GM18511 (cell line): ENCODE measurements around the gene C16orf54.
"Not testable (repeated sequence)": the region's sequence is repeated elsewhere in the genome, so short reads cannot be mapped to it uniquely, and the experiment has no call there.

Experiments used
- ATAC-seq: cut with Tn5 transposase; IDR thresholded peaks from one replicate; pipeline ENCODE4 v1.9.1; 2021; ENCODE audit warnings: mild to moderate bottlenecking, moderate library complexity; ENCODE audit not compliant: unreplicated experiment

The C16orf54 gene

GRCh38 chr16:29710227-29711219 lies 35.3 kb downstream of the C16orf54 start:
- ATAC-seq = no peak

- not testable (repeated sequence) for ATAC-seq
These were observed 36.1 kb downstream of the C16orf54 start for GRCh38 chr16:29709657-29710056.

DNA sequence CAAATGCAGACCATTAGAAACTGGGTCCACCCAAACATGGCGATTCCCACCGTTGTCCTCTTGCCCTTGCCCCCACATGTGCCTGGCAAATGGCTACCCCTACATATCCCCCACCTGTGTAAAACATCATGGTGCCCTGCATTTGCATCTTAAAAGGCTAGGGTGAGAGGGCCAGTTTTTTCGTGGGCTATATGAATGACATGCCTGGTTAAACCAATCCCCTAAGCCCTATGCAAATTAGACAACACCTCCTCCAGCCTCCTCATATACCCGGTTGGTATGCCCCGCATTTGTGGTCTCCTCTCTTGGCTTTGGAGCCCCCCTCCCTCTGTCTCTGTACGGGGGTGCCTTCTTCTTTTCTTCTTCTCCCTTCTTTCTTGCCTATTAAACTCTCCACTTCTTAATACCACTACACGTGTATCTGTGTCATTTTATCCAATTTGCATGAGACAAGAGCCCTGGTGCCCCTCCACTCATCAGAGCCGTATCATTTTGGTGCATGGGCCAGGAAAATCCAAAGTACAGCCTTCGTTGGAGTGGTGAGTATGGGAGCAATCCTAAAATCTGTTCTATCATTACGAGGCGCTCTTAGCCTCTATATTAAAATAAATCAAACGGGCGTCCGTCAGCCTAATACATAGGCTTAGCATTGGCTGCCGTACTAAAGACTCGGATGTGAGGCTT lies 36.7 kb downstream of the C16orf54 start:
- ATAC-seq = no peak

DNA sequence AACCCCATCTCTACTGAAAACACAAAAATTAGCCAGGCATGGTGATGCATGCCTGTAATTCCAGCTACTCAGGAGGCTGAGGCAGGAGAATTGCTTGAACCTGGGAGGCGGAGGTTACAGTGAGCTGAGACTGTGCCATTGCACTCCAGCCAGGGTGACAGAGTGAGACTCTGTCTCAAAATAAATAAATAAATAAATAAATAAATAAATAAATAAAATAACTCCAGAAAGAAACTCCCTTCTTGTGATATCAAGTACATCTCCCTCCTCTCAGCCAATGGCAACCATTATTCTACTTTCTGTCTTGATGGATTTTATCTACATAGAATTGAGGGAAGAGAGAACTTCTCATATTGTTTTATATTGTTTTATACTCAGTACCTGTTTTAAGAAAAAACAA lies 38.6 kb downstream of the C16orf54 start:
- ATAC-seq = not testable (repeated sequence)

GRCh38 chr16:29705030-29705429 lies 40.8 kb downstream of the C16orf54 start:
- ATAC-seq = no peak

GRCh38 chr16:29702269-29702668 lies 43.5 kb downstream of the C16orf54 start:
- ATAC-seq = peak; percentile 28

DNA sequence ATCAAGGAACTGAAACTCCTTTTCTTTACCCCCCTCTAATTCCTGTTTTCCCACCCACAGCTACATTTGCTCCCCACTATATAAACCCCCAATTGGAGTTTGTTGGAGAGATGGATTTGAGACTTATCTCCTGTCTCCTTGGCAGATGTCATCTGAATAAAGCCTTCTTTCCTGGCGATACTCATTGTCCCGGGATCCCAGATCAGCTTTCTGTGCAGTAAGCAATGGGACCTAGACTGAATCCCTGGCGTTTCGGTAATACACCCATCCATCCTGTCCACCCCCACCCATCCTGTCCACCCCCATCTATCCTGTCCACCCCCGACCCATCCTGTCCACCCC lies 44.6 kb downstream of the C16orf54 start:
- no peak for ATAC-seq

DNA sequence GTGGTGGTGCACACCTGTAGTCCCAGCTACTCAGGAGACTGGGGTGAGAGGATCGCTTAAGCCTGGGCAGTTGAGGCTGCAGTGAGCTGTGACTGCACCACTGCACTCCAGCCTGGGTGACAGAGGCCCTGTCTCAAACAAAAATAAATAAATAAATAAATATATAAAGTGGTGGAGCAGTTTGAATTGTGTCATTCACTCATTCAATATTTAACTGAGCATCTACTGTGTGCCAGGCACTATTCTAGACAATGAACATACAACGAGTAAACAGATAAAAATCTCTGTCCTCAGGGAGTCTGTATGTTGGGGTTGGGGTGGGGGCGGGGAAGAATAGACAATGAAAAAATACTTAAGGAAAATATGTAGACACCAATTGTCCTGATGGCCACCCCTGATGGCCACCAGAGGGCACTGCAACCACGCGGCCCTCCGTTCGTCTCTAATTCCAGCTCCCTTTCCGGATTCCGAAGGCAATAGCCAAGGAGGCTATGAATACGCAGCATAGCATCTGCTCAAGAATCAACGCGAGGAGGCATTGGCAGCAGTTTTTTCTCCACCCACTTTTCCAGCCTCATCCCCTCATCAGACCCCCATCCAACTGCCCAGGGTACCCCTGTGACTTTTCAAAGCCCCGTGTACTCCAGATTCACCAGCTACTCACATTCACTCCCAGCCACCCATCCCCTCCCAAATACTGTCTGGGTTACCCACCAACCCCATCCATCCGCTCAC lies 45.4 kb downstream of the C16orf54 start:
- ATAC-seq = no peak

GRCh38 chr16:29699324-29700219 lies 46.2 kb downstream of the C16orf54 start:
- ATAC-seq = no peak

DNA sequence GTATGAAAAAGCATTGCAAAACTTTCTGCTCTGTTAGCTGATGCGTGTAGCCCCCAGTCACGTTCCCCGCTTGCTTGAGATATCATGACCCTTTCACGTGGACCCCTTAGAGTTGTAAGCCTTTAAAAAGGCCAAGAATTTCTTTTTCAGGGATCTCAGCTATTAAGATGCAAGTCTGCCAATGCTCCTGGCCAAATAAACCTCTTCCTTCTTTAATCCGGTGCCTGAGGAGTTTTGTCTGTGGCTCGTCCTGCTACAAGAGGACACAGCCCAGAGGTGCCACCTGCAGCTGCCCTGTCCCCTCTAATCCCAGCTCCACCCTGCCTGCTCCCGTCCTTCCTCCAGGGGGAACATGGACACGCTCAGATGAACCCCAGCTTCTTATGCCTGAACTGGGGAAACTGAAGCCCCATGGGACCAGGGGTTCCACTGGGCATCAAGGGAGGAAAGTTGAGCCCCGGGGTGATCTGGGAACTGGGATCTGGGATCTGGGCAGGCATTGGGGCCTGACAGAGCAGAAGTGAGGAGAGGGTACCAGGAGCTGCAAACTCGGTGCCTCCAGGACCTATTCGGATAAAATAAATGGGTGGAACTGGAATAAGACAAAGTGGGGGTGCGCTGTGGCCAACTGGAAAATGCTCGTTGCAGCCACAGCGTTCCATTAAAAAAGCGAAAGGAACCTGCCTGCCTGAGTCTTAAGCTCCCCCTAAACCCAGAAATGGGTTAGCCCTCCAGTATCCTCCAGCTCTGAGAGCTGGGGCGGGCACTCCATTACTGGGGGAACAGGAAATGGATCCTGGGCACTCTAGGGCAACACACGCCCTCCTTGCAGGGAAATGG lies 47.1 kb downstream of the C16orf54 start:
- ATAC-seq = no peak

- ATAC-seq = no peak
These were observed 47.7 kb downstream of the C16orf54 start for GRCh38 chr16:29698042-29698441.

- ATAC-seq = no peak
These were observed 48.4 kb downstream of the C16orf54 start for GRCh38 chr16:29697391-29697790.

GRCh38 chr16:29696881-29697331 lies 48.9 kb downstream of the C16orf54 start:
- no peak for ATAC-seq

DNA sequence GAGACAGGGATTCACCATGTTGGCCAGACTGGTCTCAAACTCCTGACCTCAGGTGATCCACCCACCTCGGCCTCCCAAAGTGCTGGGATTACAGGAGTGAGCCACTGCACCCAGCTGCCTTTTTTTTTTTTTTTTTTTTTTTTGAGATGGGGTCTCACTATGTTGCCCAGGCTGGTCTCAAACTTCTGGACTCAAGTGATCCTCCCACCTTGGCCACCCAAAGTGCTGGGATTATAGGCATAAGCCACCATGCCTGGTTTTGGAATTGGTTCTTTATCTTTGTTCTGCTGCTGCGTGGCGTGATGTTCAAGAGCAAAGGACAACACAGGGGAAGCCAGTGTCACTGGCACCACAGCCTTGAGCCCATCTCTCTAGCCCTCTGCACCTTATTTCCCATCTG lies 50.1 kb downstream of the C16orf54 start:
- not testable (repeated sequence) for ATAC-seq

DNA sequence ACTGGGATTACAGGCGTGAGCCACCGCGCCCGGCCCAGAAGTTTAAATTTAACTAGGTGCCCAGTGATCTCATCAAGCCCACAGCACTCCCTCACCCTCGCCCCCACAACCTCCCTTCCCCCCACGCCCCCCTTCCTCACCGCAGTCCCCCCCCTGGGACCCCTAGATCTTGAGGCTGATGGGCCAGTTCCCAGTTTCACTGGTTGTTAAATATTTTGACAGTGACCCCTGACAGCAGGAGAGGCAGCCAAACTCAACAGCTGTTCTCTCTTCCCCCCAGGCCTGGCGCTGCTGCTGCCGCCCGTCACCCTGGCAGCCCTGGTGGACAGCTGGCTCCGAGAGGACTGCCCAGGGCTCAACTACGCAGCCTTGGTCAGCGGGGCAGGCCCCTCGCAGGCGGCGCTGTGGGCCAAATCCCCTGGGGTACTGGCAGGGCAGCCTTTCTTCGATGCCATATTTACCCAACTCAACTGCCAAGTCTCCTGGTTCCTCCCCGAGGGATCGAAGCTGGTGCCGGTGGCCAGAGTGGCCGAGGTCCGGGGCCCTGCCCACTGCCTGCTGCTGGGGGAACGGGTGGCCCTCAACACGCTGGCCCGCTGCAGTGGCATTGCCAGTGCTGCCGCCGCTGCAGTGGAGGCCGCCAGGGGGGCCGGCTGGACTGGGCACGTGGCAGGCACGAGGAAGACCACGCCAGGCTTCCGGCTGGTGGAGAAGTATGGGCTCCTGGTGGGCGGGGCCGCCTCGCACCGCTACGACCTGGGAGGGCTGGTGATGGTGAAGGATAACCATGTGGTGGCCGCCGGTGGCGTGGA lies 51.2 kb downstream of the C16orf54 start:
- no peak for ATAC-seq

DNA sequence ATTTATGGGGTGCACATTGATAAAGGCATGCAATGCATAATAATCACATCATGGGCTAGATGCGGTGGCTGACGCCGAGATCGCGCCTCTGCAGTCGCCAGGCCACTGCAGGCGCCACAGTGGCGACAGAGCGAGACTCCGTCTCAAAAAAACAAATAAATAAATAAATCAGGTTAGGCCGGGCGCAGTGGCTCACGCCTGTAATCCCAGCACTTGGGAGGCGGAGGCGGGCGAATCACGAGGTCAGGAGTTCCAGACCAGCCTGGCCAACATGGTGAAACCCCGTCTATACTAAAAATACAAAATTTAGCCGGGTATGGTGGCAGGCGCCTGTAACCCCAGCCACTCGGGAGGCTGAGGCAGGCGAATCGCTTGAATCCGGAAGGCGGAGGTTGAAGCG lies 53.2 kb downstream of the C16orf54 start:
- ATAC-seq = not testable (repeated sequence)
